B cell (primary cell): Measurements from ENCODE around the gene TP53TG5.

Experiments
- EZH2 ChIP-seq: IDR thresholded peaks from 2 replicates; pipeline ENCODE4 v1.6.1; 2012; ENCODE audit warnings: borderline replicate concordance, low read depth, mild to moderate bottlenecking, moderate library complexity, low read length; ENCODE audit not compliant: insufficient read depth, poor library complexity, severe bottlenecking
- TF ChIP-seq, protein P1 (sequence below): fragments of 200-600 bp; IDR thresholded peaks from one replicate; pipeline ENCODE4 v1.8.0; 2022; ENCODE audit warnings: antibody characterized with exemption, mild to moderate bottlenecking

- TF ChIP-seq, protein P1, sequence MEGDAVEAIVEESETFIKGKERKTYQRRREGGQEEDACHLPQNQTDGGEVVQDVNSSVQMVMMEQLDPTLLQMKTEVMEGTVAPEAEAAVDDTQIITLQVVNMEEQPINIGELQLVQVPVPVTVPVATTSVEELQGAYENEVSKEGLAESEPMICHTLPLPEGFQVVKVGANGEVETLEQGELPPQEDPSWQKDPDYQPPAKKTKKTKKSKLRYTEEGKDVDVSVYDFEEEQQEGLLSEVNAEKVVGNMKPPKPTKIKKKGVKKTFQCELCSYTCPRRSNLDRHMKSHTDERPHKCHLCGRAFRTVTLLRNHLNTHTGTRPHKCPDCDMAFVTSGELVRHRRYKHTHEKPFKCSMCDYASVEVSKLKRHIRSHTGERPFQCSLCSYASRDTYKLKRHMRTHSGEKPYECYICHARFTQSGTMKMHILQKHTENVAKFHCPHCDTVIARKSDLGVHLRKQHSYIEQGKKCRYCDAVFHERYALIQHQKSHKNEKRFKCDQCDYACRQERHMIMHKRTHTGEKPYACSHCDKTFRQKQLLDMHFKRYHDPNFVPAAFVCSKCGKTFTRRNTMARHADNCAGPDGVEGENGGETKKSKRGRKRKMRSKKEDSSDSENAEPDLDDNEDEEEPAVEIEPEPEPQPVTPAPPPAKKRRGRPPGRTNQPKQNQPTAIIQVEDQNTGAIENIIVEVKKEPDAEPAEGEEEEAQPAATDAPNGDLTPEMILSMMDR, result no peak
- TF ChIP-seq EZH2, result no peak
These were observed 35.4 kb upstream of the TP53TG5 start for GRCh38 chr20:45413479-45413878.
